ENCODE data around the gene ANXA4. TPM values are rescaled to one million over a fixed set of nuclear protein-coding genes. Genes with fewer than 3 reads are reported as not detected.

Gene ANXA4
- total and polyA plus RNA-seq, 2 experiments from 2014 or later, result 35.7 to 113 TPM

- 73 to 79% methylated on average over 5 of the region's 5 CpGs for WGBS, 2 experiments (ENCODE audit: low coverage in 1 of 2, low lambda C conversion rate in 2 of 2, missing lambda C conversion rate in 2 of 2)
- H4K20me1 ChIP-seq (ENCODE audit: insufficient read depth), result no peaks in the 10 kb centered on the region
- no peak overlapping the region for H3K27ac ChIP-seq
- H3K36me3 ChIP-seq (ENCODE audit: low read depth), result peaks cover 27% of the 10 kb centered on the region; the same call in 1 of the 2 replicates
- H3K79me2 ChIP-seq (ENCODE audit: insufficient read depth), result no peaks in the 10 kb centered on the region
- no peak for TF ChIP-seq EZH2 (IDR thresholded peaks at IDR 0.05; ENCODE audit: insufficient read depth, poor library complexity, severe bottlenecking)
- TF ChIP-seq EZH2phosphoT487 (IDR thresholded peaks at IDR 0.05; ENCODE audit: insufficient read depth, low read depth), result no peak
- no peaks in the 10 kb centered on the region for H3K9me3 ChIP-seq (ENCODE audit: low read depth)
- no peak overlapping the region for H3K4me3 ChIP-seq
- H2AFZ ChIP-seq, result no peak overlapping the region
- H3K4me2 ChIP-seq (ENCODE audit: unreplicated experiment), result no peak overlapping the region
- no peaks in the 10 kb centered on the region for H3K27me3 ChIP-seq (replicated peaks; ENCODE audit: insufficient read depth)
- in situ Hi-C loops (cut with MboI), result no loop called here
- H3K4me1 ChIP-seq (ENCODE audit: insufficient read depth), result no peaks in the 10 kb centered on the region
- peaks cover 2% of the 10 kb centered on the region; the same call in 1 of the 2 replicates for H3F3A ChIP-seq (ENCODE audit: insufficient read depth)
- no peak overlapping the region for H3K9ac ChIP-seq
- no peak for DNase-seq
- H3K9me2 ChIP-seq (ENCODE audit: insufficient read depth), result no peaks in the 10 kb centered on the region
Measured at GRCh38 chr2:69811018-69811417, 69.1 kb downstream of the ANXA4 start.

GRCh38 chr2:69811591-69811990 lies 69.7 kb downstream of the ANXA4 start:
- Histone ChIP-seq H3K9me3 (ENCODE audit: low read depth) (no peaks in the 10 kb centered on the region), H3K27me3 (replicated peaks; ENCODE audit: insufficient read depth) (no peaks in the 10 kb centered on the region), H2AFZ (no peak overlapping the region), H3K9ac (no peak overlapping the region), H3K79me2 (ENCODE audit: insufficient read depth) (no peaks in the 10 kb centered on the region), H3K36me3 (ENCODE audit: low read depth) (peaks cover 22% of the 10 kb centered on the region; the same call in 1 of the 2 replicates), H3K9me2 (ENCODE audit: insufficient read depth) (no peaks in the 10 kb centered on the region), H3K4me3 (no peak overlapping the region), H3K4me1 (ENCODE audit: insufficient read depth) (no peaks in the 10 kb centered on the region), H3F3A (ENCODE audit: insufficient read depth) (peaks cover 7% of the 10 kb centered on the region), H3K4me2 (ENCODE audit: unreplicated experiment) (no peak overlapping the region), H3K27ac (no peak overlapping the region), H4K20me1 (ENCODE audit: insufficient read depth) (no peaks in the 10 kb centered on the region)
- in situ Hi-C loops (cut with MboI), result no loop called here
- DNase-seq, result no peak
- TF ChIP-seq EZH2 (IDR thresholded peaks at IDR 0.05; ENCODE audit: insufficient read depth, poor library complexity, severe bottlenecking) (no peak), EZH2phosphoT487 (IDR thresholded peaks at IDR 0.05; ENCODE audit: insufficient read depth, low read depth) (no peak)
- 72 to 75% methylated on average over 3 of the region's 3 CpGs for WGBS, 2 experiments (ENCODE audit: low coverage in 1 of 2, low lambda C conversion rate in 2 of 2, missing lambda C conversion rate in 2 of 2)

- no peaks in the 10 kb centered on the region for H3K9me2 ChIP-seq (ENCODE audit: insufficient read depth)
- TF ChIP-seq EZH2 (IDR thresholded peaks at IDR 0.05; ENCODE audit: insufficient read depth, poor library complexity, severe bottlenecking) (no peak), EZH2phosphoT487 (IDR thresholded peaks at IDR 0.05; ENCODE audit: insufficient read depth, low read depth) (no peak)
- H3K27me3 ChIP-seq (replicated peaks; ENCODE audit: insufficient read depth), result no peaks in the 10 kb centered on the region
- no peaks in the 10 kb centered on the region for H3K9me3 ChIP-seq (ENCODE audit: low read depth)
- H3K4me1 ChIP-seq (ENCODE audit: insufficient read depth), result peaks cover 9% of the 10 kb centered on the region; the same call in 1 of the 2 replicates
- no peaks in the 10 kb centered on the region for H4K20me1 ChIP-seq (ENCODE audit: insufficient read depth)
- no peak overlapping the region for H3K4me3 ChIP-seq
- WGBS, 2 experiments (ENCODE audit: low coverage in 1 of 2, low lambda C conversion rate in 2 of 2, missing lambda C conversion rate in 2 of 2), result 32 to 45% methylated on average over 1 of the region's 1 CpG
- DNase-seq, result peak; percentile 21
- no peaks in the 10 kb centered on the region for H3K79me2 ChIP-seq (ENCODE audit: insufficient read depth)
- H3K4me2 ChIP-seq (ENCODE audit: unreplicated experiment), result no peak overlapping the region
- H3F3A ChIP-seq (ENCODE audit: insufficient read depth), result peaks cover 7% of the 10 kb centered on the region
- H3K27ac ChIP-seq, result no peak overlapping the region
- no peak overlapping the region for H2AFZ ChIP-seq
- no peak overlapping the region for H3K9ac ChIP-seq
- peaks cover 18% of the 10 kb centered on the region for H3K36me3 ChIP-seq (ENCODE audit: low read depth)
- in situ Hi-C loops (cut with MboI), result no loop called here
Measured at GRCh38 chr2:69815717-69816116, 73.8 kb downstream of the ANXA4 start.

GRCh38 chr2:69816923-69817542 lies 75.1 kb downstream of the ANXA4 start:
- no peak overlapping the region for H3K9ac ChIP-seq
- H3K4me1 ChIP-seq (ENCODE audit: insufficient read depth), result peaks cover 9% of the 10 kb centered on the region; the same call in 1 of the 2 replicates
- no peaks in the 10 kb centered on the region for H3K27me3 ChIP-seq (replicated peaks; ENCODE audit: insufficient read depth)
- H3K79me2 ChIP-seq (ENCODE audit: insufficient read depth), result no peaks in the 10 kb centered on the region
- in situ Hi-C loops (cut with MboI), result no loop called here
- no peak overlapping the region for H3K4me3 ChIP-seq
- H3K36me3 ChIP-seq (ENCODE audit: low read depth), result peaks cover 28% of the 10 kb centered on the region
- peaks cover 7% of the 10 kb centered on the region for H3F3A ChIP-seq (ENCODE audit: insufficient read depth)
- no peak overlapping the region for H2AFZ ChIP-seq
- no peaks in the 10 kb centered on the region for H3K9me2 ChIP-seq (ENCODE audit: insufficient read depth)
- no peaks in the 10 kb centered on the region for H3K9me3 ChIP-seq (ENCODE audit: low read depth)
- DNase-seq, result peak; percentile 88
- TF ChIP-seq EZH2phosphoT487 (IDR thresholded peaks at IDR 0.05; ENCODE audit: insufficient read depth, low read depth) (no peak), EZH2 (IDR thresholded peaks at IDR 0.05; ENCODE audit: insufficient read depth, poor library complexity, severe bottlenecking) (no peak)
- 4 to 6% methylated on average over 3 of the region's 3 CpGs for WGBS, 2 experiments (ENCODE audit: low coverage in 1 of 2, low lambda C conversion rate in 2 of 2, missing lambda C conversion rate in 2 of 2)
- no peak overlapping the region for H3K27ac ChIP-seq
- no peak overlapping the region for H3K4me2 ChIP-seq (ENCODE audit: unreplicated experiment)
- no peaks in the 10 kb centered on the region for H4K20me1 ChIP-seq (ENCODE audit: insufficient read depth)

Measured in GM23248 (cell line).